Activated effector memory CD4-positive, alpha-beta T cell treated with anti-CD3 and anti-CD28 coated beads, Interleukin-2, amount 50 U/mL, for 16 hours (primary cell): ENCODE data around the gene PCSK6.

ENCODE experiments used
- DNase-seq: peaks from one replicate; pipeline ENCODE4 v3.0.0-alpha.2; 2020

PCSK6 gene

GRCh38 chr15:101264911-101265641, 224.4 kb downstream of the PCSK6 start:
- no peak for DNase-seq

GRCh38 chr15:101264011-101264410, 225.5 kb downstream of the PCSK6 start:
- DNase-seq = peak; percentile 24

GRCh38 chr15:101262551-101262950, 227.0 kb downstream of the PCSK6 start:
- no peak for DNase-seq

GRCh38 chr15:101258238-101259144, 231.0 kb downstream of the PCSK6 start:
- DNase-seq = peak; percentile 80

GRCh38 chr15:101256757-101257156, 232.8 kb downstream of the PCSK6 start:
- DNase-seq = no peak

- no peak for DNase-seq
These were observed 233.8 kb downstream of the PCSK6 start for GRCh38 chr15:101255615-101256241.

- no peak for DNase-seq
These were observed 234.5 kb downstream of the PCSK6 start for GRCh38 chr15:101255051-101255395.

GRCh38 chr15:101254157-101255050, 235.1 kb downstream of the PCSK6 start:
- no peak for DNase-seq
